DMS79 (cell line): ENCODE data around the gene PYGM.

Experiments used
- DNase-seq: peaks from one replicate; lab custom pipeline; 2025; lab: John Stamatoyannopoulos, UW

Gene PYGM

DNA sequence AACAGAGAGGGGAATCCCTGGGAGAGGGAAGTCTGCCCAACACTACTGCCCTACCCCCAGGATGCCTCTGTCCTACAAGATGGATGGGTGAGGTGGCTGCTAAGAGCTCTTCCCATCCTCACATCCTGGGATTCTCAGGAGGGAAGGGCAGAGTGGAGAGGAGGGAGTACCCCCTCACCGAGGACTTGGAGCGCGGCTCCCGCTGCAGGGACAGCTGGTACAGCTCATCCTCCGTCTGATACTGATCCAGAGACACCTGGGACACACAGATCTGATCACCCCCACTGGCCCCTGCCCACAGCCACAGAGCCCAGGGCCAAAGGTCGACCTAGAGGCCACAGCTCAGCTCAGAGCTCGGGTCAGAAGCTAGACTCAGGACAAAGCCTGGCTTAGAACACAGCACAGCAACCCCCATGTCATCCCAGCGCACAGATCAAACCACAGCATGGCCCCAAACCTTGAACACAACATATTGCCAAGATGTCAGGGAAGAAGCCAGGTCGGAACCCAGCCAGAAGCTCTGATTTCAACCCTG, 24.0 kb downstream of the PYGM start:
- no peak for DNase-seq

DNA sequence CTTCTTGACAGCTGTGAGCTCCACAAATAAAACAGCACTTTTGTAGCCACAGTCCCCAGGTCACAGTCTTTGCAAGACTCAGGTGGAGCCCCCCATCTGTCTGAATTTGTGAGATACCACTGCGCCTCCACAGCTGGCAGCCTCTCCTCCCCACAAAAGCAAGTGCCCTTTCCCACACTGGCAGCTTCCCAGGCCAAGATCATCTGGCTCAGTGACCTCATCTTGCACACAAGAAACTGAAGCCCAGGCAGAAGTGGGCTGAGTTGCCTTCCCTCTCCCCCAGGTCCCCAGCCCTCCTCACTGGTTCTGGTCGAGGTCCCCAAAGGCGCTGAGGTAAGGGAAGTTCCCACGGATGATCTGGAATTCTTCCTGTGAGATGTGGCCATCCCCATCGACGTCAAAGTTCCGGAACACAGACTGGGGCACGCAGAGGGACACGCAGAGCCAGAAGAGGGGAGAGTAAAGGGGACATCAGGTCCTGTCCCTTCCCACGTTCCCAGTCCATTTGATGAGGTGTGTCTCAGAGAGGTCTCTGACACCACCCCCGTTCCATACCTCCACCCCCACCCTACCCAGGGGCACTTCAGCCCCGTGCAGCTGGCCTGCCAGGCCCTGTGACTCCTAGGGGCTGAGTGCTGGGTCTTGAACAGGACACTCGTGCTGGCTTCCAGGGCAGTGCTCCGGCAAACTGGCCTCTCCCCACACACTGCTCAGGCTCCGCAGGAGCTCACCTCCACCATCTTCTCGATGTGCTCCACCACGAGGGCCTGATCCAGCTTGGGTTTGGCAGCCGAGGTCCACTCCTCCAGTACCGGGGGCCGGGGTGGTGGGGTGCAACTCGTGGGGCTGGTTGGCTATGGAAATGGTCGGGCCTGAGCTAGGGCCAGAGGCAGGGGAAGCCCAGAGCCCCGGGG, 24.7 kb downstream of the PYGM start:
- DNase-seq: no peak

GRCh38 chr11:64731601-64732000, 28.2 kb downstream of the PYGM start:
- DNase-seq: no peak

GRCh38 chr11:64729851-64730382, 29.9 kb downstream of the PYGM start:
- no peak for DNase-seq

- no peak for DNase-seq
Measured at GRCh38 chr11:64728757-64729365, 30.9 kb downstream of the PYGM start.

DNA sequence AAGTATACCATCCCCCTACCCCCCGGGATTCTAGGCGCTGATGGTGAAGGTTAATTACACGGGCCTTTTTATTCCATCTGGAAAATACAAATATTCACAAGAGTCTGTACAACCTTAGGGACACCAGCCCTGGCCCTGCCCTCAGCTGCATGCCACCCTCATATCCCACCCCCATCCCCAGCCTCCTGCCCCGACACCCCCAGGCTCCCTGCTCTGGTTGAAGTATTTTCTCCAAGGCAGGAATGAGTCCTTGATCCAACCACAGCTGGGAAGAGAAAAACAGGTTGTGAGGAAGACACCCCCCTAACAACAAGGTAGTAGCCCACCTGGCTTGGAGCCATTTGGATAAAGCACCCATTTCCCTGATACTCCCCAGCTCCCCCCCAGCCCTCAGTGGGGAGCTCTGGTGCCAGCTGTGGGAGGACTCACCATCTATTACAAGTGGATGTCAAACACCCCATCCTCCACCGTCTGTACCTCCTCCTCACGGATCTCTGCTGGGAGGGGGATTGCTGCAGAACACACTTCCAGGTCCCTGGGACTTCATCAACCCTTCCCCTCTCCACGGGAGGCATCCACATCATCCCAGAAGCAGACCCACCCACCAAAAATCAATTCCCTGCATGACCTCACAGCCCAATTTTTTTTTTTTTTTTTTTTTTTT, 32.8 kb downstream of the PYGM start:
- DNase-seq: no peak

DNA sequence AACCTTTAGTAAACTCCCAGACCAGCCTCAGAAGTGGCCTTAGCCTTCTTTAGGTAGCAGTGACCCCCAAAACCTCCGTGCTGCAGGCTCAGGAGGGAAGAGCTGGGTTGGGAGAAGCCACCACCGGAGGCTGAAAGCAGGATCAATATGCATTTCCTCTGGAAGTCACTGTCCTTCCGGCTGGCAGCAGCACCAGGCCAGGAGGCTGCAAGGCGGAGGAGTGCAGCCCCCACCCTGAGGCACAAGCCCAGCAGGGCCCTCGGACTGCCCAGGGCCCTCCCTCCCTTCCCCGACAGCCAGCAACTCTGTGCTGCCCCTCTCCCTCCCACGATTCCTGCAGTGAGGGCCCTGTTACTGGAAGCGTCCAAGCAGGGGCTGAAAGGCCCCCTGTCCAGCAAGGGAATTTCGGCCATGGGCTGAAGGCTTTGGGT, 33.5 kb downstream of the PYGM start:
- no peak for DNase-seq

GRCh38 chr11:64724863-64725532, 34.8 kb downstream of the PYGM start:
- no peak for DNase-seq

DNA sequence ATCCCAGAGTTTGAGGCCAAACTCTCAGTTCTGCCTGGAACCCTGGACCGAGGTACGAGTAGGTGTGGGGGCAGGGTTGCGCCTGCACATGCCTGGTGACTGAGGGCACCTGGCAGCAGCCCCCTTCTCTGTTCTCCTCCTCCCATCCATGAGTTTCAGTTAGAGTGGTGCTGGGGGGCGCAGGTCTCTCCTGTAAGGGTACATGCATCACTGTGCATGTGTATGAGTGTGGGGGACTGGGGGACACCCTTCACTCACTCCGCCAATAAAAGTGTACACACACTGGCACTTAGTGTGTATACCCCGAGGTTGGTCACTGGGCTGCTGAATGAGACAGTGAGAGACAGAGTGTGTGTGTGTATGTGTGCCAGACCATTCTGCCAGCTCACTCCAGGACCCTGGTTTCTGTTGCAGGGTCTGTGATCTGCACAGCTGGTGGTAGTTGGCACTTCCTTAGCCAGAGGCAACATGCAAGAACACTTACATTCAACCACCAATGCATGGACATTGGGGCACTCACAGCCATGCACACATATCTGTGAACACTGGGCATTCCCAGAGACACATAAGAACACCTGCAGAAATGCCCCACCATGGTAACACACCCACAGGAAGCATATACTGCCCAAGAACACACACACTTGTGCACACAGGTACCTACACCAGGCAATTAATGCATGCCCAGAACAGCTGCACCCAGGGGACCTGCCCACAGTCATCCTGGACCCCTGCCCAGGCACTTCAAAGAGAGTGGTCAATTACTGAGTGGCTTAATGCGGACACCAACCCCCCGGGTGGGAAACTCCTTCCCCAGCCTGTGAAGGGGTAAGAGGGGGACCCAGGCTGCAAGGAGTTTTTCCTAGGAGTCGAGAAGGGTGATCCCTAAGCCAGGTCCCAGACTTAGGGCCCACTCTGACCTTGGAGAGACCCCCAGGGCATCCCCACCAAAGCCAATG, 35.6 kb downstream of the PYGM start:
- DNase-seq: no peak

GRCh38 chr11:64723117-64723906, 36.5 kb downstream of the PYGM start, which contains the start of gene NRXN2:
NRXN2 (minus strand) TSS chr11:64723197; CDS start chr11:64713699, 9,498 bp downstream.
- peak; percentile 70 for DNase-seq

DNA sequence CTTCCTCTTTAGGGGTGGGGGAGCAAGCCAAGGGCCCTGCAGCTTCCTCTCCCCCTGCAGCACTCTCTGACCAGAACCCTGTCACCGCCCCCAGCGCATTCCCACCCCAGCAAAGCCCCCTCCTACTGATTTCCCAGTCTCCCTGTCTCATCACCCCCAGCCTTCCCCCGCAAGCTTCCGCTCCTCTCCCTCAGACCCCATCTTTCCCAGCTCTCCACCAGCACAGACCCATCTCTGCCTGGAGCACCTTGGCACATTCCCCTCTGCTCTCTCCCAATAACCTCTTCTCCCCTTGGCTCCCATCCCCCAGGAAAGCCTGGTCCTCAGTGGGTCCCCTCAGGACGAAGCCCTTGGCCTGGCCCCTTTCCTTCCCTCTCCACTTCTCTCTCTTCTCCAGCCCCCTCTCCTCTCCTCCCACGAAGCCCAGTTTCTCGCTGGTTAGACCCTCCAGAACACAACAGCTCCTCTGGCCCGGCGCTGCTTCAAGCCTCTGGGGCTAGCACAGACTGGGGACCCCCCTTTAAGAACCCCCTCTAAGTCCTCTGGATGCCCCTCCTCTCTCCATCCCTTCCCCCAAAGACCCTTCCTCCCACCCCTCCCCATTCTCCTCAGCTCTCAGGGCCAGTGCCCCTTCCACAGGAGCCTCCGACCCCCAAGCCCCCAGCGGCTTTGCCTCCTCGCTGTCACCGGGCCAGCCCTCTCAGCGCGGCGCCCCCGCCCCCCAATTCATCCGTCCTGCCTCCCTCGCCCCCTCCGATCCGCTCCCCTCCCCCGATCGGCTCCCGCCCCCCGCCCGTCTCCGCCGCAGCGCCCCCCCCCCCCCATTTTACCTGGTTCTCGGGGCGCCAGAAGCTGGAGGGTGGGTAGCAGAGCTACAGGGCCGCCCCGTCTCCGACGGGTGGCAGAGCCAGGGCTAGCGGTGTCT, 37.4 kb downstream of the PYGM start:
- DNase-seq: no peak

- DNase-seq: no peak
Measured at GRCh38 chr11:64721359-64721699, 38.4 kb downstream of the PYGM start.

DNA sequence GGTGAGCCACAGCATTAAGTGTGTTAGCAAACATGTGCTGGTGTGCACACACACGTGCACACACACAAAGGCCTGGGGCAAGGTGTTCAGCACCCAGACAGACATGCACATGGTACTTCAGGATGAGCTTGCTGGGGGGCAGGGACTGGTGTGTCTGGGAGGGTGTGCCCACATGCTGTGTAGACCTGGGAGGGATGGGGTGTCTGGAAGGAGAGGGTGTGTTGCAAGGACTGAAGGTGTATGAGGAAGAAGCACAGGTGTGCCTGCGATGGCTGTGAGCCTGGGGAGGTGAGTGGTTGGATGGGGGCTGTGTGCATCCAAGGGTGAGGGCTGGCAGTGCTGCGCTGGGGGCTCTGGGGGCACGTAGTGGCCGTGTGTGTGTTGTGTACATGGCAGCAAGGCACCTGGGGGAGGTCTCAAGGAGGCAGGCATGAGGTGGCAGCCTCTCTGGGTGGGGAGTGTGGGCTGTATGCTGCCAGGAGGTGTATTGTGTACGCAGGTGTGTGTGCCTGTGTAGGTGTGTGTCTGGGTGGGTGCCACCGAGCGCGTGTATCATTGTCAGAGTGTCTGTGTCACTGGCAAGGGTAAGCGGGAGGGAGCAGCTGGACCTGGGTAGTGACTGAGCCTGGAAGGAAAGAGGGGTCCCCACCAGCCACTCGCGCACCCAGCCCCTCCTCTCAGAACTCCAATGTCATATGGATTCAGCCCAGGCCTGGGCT, 39.0 kb downstream of the PYGM start:
- DNase-seq: no peak

GRCh38 chr11:64720167-64720566, 39.6 kb downstream of the PYGM start:
- no peak for DNase-seq

GRCh38 chr11:64719406-64719805, 40.4 kb downstream of the PYGM start:
- no peak for DNase-seq

GRCh38 chr11:64718780-64719124, 41.0 kb downstream of the PYGM start:
- no peak for DNase-seq

DNA sequence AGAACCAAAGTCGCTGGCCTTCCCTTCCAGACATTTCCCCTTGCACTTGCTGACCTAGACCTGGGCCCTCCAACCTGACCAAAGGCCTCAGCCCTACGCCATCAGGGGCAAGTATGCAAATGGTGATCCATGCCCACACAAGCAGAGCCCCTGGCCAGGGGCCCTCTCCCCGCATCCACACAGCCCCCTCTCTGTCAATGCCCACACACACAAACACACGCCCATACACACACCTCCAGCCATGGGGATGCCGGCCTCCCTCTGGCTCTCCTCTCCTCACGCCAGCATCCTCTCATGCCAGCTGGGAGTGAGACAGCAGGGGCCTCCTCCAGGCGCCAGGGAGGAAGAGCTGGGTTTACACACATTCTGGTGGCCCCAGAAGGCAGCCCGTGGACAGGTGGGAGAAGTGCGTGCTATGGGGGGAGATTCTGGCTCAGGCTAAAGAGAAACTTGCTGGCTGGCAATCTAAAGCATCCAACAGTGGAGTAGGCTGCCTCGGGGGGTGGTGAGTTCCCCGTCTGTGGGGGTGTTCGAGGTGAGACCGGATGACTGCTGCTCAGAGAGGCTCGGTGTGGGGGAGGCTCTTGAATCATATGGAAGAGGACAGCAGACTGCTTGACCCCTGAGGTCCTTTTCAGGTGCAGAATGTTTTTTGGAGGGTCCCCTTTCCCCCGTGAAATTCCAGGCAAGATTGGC, 41.5 kb downstream of the PYGM start:
- DNase-seq: no peak

DNA sequence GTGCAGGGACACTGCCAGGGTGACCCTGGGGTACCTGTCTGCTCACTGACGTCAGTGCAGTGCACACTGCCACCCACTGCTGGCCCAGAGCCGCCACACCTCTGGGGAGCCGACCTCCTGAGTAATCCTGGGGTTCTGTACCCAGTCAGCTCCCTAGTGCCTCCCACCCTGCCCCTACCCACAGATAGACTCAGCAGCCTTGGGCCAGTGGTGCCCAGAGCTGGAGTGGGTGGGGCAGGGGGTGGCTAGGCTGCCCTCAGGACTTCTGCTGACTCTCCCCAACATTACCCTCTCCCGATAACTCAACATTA, 42.6 kb downstream of the PYGM start:
- DNase-seq: no peak
